Epithelial cell of esophagus (primary cell): Measurements from ENCODE around the gene CAMKMT.

Source experiments
- DNase-seq: peaks from one replicate; pipeline ENCODE4 v3.0.0; 2010; ENCODE audit warnings: low read depth
- H3K4me3 ChIP-seq: 2 replicates; pipeline ENCODE4 v1.5.1; 2011; ENCODE audit warnings: mild to moderate bottlenecking, low read length, control low read depth
- CTCF ChIP-seq: IDR thresholded peaks from 2 replicates; pipeline ENCODE4 v1.5.1; 2011; ENCODE audit warnings: low read depth, mild to moderate bottlenecking, low read length, control low read depth, inconsistent platforms; ENCODE audit not compliant: insufficient read depth; ENCODE audit errors: missing control alignments

The CAMKMT gene

DNA sequence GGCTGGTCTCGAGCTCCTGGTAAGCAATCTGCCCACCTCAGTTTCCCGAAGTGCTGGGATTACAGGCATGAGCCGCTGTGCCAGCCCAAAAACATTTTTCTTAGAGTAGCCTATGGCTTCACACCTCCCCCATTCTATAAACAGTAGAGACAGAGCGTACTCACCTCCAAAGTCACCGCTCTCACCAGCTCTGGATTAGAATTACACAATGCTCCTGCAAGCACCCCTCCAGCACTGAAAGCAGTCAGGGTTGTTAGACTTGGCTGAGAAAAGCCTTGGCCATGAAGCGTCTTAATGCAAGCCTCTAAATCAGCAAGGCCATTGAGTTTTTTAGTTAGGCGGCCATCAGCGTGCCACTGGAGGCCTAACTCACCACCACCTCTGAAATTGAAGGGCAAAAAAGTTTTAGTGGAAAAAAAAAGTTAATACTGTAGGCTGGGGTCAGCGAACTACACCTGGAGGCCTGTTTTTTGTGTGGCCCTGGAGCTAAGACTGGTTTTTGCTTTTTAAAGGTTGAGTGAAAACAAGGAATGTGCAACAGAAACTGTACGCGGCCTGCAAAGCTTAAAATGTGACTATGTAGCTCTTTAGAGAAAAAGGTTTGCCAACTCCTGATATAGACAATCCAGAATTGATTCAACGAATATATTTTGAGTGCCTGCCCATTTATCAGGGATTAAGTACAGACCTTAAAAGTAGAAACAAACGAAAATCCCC lies 35.0 kb upstream of the CAMKMT start:
- TF ChIP-seq CTCF = no peak
- no peak overlapping the region for H3K4me3 ChIP-seq

GRCh38 chr2:44328750-44329149 lies 33.0 kb upstream of the CAMKMT start:
- no peak for DNase-seq
- no peak for TF ChIP-seq CTCF
- no peak overlapping the region for H3K4me3 ChIP-seq

More for the DNA sequence above, 35.0 kb upstream of the CAMKMT start:
- no peak for DNase-seq

DNA sequence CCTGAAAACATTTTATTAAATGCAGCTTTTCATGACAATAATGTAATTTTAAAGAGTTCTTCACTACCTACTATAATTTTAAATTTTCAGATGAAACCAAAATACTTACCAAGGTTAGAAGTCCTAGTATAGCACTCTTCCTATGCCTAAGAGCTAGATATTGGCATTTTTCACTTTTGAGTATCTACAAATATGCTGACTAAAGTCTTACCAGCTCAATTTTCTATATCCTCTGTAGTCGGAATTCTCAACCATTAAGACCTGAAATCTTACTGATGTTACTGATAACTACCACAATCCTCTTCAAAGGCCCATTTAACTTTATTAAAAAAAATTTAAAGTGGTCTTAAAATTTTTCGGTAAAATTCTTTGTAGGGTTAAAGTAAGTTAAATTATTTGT lies 32.4 kb upstream of the CAMKMT start:
- DNase-seq = no peak
- H3K4me3 ChIP-seq = no peak overlapping the region

GRCh38 chr2:44330801-44331200 lies 30.9 kb upstream of the CAMKMT start:
- H3K4me3 ChIP-seq = no peak overlapping the region
- DNase-seq = peak; percentile 19

More for the DNA sequence above, 32.4 kb upstream of the CAMKMT start:
- TF ChIP-seq CTCF = no peak

GRCh38 chr2:44333994-44334393 lies 27.8 kb upstream of the CAMKMT start:
- TF ChIP-seq CTCF = no peak
- no peak for DNase-seq

More at GRCh38 chr2:44330801-44331200, 30.9 kb upstream of the CAMKMT start:
- no peak for TF ChIP-seq CTCF

GRCh38 chr2:44335806-44336538 lies 25.8 kb upstream of the CAMKMT start:
- no peak for DNase-seq
- no peak for TF ChIP-seq CTCF
- no peak overlapping the region for H3K4me3 ChIP-seq

More at GRCh38 chr2:44333994-44334393, 27.8 kb upstream of the CAMKMT start:
- H3K4me3 ChIP-seq = no peak overlapping the region

DNA sequence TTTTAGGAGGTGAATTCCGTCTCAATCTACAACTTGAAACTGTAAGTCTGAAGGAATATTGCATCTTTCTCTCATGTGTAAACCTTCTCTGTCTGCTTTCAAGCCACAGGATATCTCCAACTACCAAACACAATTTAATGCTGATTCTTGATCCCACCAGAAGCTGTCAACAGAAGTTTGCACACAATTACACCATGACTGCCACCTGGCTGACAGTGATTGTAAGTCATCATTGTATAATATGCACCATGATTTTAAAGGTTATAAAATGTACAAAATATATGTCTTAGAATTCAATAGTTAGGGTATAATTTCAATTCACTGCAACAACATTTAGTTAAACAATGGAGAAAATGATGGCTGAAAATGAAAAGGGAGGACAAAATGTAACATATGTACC lies 18.9 kb upstream of the CAMKMT start:
- TF ChIP-seq CTCF = peak; percentile 39
- H3K4me3 ChIP-seq = no peak overlapping the region
- DNase-seq = peak; percentile 22
